Mesothelial cell of epicardium (in vitro differentiated cells): ENCODE results near the gene METTL2A. TPM values are rescaled to one million over a fixed set of nuclear protein-coding genes. Genes with fewer than 3 reads are reported as not detected.
"Not testable (repeated sequence)": the region's sequence is repeated elsewhere in the genome, so short reads cannot be mapped to it uniquely, and the experiment has no call there.

Source experiments
- DNase-seq, 2 experiments: peaks; one replicate each; pipeline ENCODE4 v3.0.0; 2021; ENCODE audit warnings: low spot score in 2 of 2; ENCODE audit not compliant: unreplicated experiment in 2 of 2
- H3K27ac Mint-ChIP-seq: 2 replicates; pipeline ENCODE4 v1.8.0; 2021; ENCODE audit warnings: mixed read lengths
- H3K27me3 Mint-ChIP-seq: 2 replicates; pipeline ENCODE4 v1.8.0; 2021; ENCODE audit warnings: low read depth, mixed read lengths
- H3K36me3 Mint-ChIP-seq: 2 replicates; pipeline ENCODE4 v1.8.0; 2021; ENCODE audit warnings: mixed read lengths
- H3K4me1 Mint-ChIP-seq: 2 replicates; pipeline ENCODE4 v1.8.0; 2021; ENCODE audit warnings: mixed read lengths
- H3K4me3 Mint-ChIP-seq: 2 replicates; pipeline ENCODE4 v1.8.0; 2021; ENCODE audit warnings: mild to moderate bottlenecking, moderate library complexity, mixed read lengths
- H3K9me3 Mint-ChIP-seq: 2 replicates; pipeline ENCODE4 v1.8.0; 2021; ENCODE audit warnings: mixed read lengths
- total RNA-seq: library from RNA; stranded (reverse); gene quantifications from 3 replicates; pipeline ENCODE4 v1.2.1, GENCODE V29; 2021
- TF ChIP-seq, protein P1 (sequence below): fragments of 200-600 bp; sonication (generic); IDR thresholded peaks from one replicate; pipeline ENCODE4 v1.5.0; 2021; ENCODE audit warnings: antibody characterized with exemption; ENCODE audit not compliant: unreplicated experiment

METTL2A gene
- total RNA-seq, 1 donor from 2014 or later = 24.6 TPM

GRCh38 chr17:62478424-62478879, 54.8 kb downstream of the METTL2A start, which contains the start of gene TLK2:
Gene TLK2 (plus strand): TSS chr17:62478825. CDS start chr17:62481126, 2,301 bp downstream.
- Mint-ChIP-seq H3K36me3 (peaks cover 9% of the 10 kb centered on the region), H3K4me3 (peak within 1 kb of the TSS; percentile 92), H3K27ac (peak within 1 kb of the TSS; percentile 99), H3K27me3 (no peaks in the 10 kb centered on the region), H3K9me3 (no peaks in the 10 kb centered on the region), H3K4me1 (peaks cover 24% of the 10 kb centered on the region)
- TF ChIP-seq, protein P1, sequence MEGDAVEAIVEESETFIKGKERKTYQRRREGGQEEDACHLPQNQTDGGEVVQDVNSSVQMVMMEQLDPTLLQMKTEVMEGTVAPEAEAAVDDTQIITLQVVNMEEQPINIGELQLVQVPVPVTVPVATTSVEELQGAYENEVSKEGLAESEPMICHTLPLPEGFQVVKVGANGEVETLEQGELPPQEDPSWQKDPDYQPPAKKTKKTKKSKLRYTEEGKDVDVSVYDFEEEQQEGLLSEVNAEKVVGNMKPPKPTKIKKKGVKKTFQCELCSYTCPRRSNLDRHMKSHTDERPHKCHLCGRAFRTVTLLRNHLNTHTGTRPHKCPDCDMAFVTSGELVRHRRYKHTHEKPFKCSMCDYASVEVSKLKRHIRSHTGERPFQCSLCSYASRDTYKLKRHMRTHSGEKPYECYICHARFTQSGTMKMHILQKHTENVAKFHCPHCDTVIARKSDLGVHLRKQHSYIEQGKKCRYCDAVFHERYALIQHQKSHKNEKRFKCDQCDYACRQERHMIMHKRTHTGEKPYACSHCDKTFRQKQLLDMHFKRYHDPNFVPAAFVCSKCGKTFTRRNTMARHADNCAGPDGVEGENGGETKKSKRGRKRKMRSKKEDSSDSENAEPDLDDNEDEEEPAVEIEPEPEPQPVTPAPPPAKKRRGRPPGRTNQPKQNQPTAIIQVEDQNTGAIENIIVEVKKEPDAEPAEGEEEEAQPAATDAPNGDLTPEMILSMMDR = no peak
- DNase-seq = peak; percentile 78 to 79

GRCh38 chr17:62478880-62479638, 55.4 kb downstream of the METTL2A start:
- peak overlapping the region; percentile 99 for H3K27ac Mint-ChIP-seq

GRCh38 chr17:62479639-62480258, 56.1 kb downstream of the METTL2A start:
- H3K9me3 Mint-ChIP-seq, H3K27me3 Mint-ChIP-seq, H3K36me3 Mint-ChIP-seq: not testable (repeated sequence)
- DNase-seq = peak in 1 of 2 experiments; percentile 56
- Mint-ChIP-seq H3K27ac (peak overlapping the region; percentile 99), H3K4me1 (peaks cover 24% of the 10 kb centered on the region), H3K4me3 (peak overlapping the region; percentile 92)

More at GRCh38 chr17:62478880-62479638, 55.4 kb downstream of the METTL2A start:
- Mint-ChIP-seq H3K4me3 (peak overlapping the region; percentile 92), H3K4me1 (peaks cover 24% of the 10 kb centered on the region)
- H3K36me3 Mint-ChIP-seq, H3K27me3 Mint-ChIP-seq, H3K9me3 Mint-ChIP-seq: not testable (repeated sequence)
- DNase-seq = peak; percentile 28 to 64

GRCh38 chr17:62482553-62482952, 58.9 kb downstream of the METTL2A start:
- not testable (repeated sequence) for H3K4me3 Mint-ChIP-seq, H3K9me3 Mint-ChIP-seq, H3K27ac Mint-ChIP-seq, H3K27me3 Mint-ChIP-seq, DNase-seq
- Mint-ChIP-seq H3K36me3 (peaks cover 11% of the 10 kb centered on the region), H3K4me1 (peaks cover 24% of the 10 kb centered on the region)

DNA sequence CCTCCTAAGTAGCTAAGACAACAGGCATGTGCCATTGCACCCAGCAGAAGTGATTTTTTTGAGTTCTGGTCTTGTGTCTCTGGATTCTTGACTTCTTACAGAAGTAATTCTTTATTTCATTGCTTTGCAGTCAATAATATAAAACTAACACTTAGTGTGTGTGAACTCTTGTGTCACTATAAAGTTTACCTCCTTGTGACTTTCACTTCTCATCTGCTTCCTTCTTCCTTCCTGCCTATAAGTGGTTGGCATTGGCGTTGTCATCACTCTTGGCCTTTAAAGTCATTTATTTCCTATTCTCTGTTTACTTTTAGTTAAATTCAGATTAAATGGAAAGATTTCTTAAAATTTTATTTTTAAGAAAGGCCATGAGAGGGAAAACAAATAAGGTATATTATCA, 67.3 kb downstream of the METTL2A start:
- not testable (repeated sequence) for H3K27me3 Mint-ChIP-seq, H3K9me3 Mint-ChIP-seq, DNase-seq, H3K27ac Mint-ChIP-seq, H3K4me3 Mint-ChIP-seq, H3K4me1 Mint-ChIP-seq
- H3K36me3 Mint-ChIP-seq = peaks cover 17% of the 10 kb centered on the region

- H3K9me3 Mint-ChIP-seq, H3K27me3 Mint-ChIP-seq, DNase-seq, H3K4me1 Mint-ChIP-seq, H3K4me3 Mint-ChIP-seq, H3K27ac Mint-ChIP-seq: not testable (repeated sequence)
- peaks cover 13% of the 10 kb centered on the region for H3K36me3 Mint-ChIP-seq
Observed at GRCh38 chr17:62493049-62493655, 69.5 kb downstream of the METTL2A start.

- H3K27me3 Mint-ChIP-seq, H3K27ac Mint-ChIP-seq: not testable (repeated sequence)
Observed at GRCh38 chr17:62494073-62494472, 70.4 kb downstream of the METTL2A start.

GRCh38 chr17:62496344-62496743, 72.6 kb downstream of the METTL2A start:
- H3K9me3 Mint-ChIP-seq, DNase-seq, H3K27me3 Mint-ChIP-seq, H3K4me1 Mint-ChIP-seq, H3K4me3 Mint-ChIP-seq, H3K27ac Mint-ChIP-seq, H3K36me3 Mint-ChIP-seq: not testable (repeated sequence)

More at GRCh38 chr17:62494073-62494472, 70.4 kb downstream of the METTL2A start:
- H3K36me3 Mint-ChIP-seq = peaks cover 13% of the 10 kb centered on the region
- H3K4me3 Mint-ChIP-seq, DNase-seq, H3K9me3 Mint-ChIP-seq, H3K4me1 Mint-ChIP-seq: not testable (repeated sequence)

- not testable (repeated sequence) for H3K4me3 Mint-ChIP-seq, H3K9me3 Mint-ChIP-seq, H3K36me3 Mint-ChIP-seq, H3K27ac Mint-ChIP-seq, H3K27me3 Mint-ChIP-seq, H3K4me1 Mint-ChIP-seq, DNase-seq
Observed at GRCh38 chr17:62498796-62499195, 75.1 kb downstream of the METTL2A start.

Other genes starting within 250 kb of the METTL2A start
- 0.16 TPM in 1 of 3 replicates, not detected in the others for gene EFCAB3, start 43.3 kb upstream of the METTL2A start, total RNA-seq
- gene TLK2, start 54.9 kb downstream of the METTL2A start, total RNA-seq = 61.6 to 67.8 TPM (median 61.9 TPM) in 3 replicates
- 115 to 120 TPM (median 119 TPM) in 3 replicates for gene MRC2, start 203.8 kb downstream of the METTL2A start, total RNA-seq